ENCODE measurements around the gene TRAF2.

DNA sequence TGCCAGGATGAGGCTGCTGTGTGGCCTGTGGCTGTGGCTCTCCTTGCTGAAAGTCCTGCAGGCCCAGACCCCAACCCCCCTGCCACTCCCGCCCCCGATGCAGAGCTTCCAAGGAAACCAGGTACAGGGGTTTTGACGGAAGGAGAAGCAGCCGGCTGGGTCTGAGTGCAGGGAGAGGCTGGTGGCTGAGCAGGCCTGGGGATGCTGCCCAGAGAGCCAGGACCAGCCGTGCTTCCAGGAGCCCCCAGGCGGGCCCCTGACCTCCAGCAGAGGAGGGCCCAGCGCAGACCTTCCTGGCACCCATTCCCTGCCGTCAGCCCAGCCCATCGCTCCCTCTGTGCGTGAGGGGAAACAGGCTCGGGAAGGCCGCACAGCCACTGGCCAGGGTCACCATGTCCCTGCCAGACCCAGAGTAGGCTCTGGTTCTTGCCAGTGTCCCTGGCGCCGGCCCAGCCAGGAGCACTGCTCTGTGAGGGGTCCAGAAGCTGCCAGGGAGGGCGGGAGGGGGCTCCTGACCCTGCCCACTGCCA, 66.1 kb downstream of the TRAF2 start:
- TF ChIP-seq CTCF (IDR thresholded peaks at IDR 0.05; ENCODE audit: low read depth, low read length) (no peak), EZH2phosphoT487 (IDR thresholded peaks at IDR 0.05; ENCODE audit: low read depth) (no peak)
